Pancreas (tissue), 10 donors: ENCODE measurements around the gene CAPN2. TPM values are rescaled to one million over a fixed set of nuclear protein-coding genes. Genes with fewer than 3 reads are reported as not detected.

Source experiments
- ATAC-seq, 4 donors: fragments of 200-7000 bp; cut with Tn5 transposase; one replicate each; pipeline versions ENCODE4 v1.8.0 to v1.9.1; 2020; ENCODE audit warnings: mild to moderate bottlenecking in 4 of 4, moderate library complexity in 4 of 4
- DNase-seq, 6 donors: peaks; one replicate each; pipeline ENCODE4 v3.0.0-alpha.2; 2020
- FAIRE-seq: peaks from 2 replicates; lab custom pipeline; 2012; peaks lifted over from hg19 to GRCh38; lab: Jason Lieb, UNC
- H3K27ac ChIP-seq, 4 donors: fragments of 200-600 bp; sonication (generic); 1 replicate in 3 of 4; 2 replicates in 1 of 4; pipeline versions ENCODE4 v1.5.0 to v1.8.0; 2020
- H3K27me3 ChIP-seq, 4 donors: fragments of 200-600 bp; one replicate each; pipeline ENCODE4 v1.8.0; 2021
- H3K36me3 ChIP-seq, 3 donors: fragments of 200-600 bp; sonication (generic) in 1 of 3; one replicate each; pipeline versions ENCODE4 v1.5.0 to v1.8.0; 2020 to 2021
- H3K4me1 ChIP-seq, 3 donors: fragments of 200-600 bp; one replicate each; pipeline ENCODE4 v1.8.0; 2021
- H3K4me3 ChIP-seq, 4 donors: fragments of 200-600 bp; sonication (generic) in 2 of 4; one replicate each; pipeline versions ENCODE4 v1.5.0 to v1.8.0; 2020 to 2021
- H3K9me3 ChIP-seq, 4 donors: fragments of 200-600 bp; one replicate each; pipeline ENCODE4 v1.8.0; 2021
- CTCF ChIP-seq, 4 donors: fragments of 200-600 bp; sonication (generic) in 3 of 4; IDR thresholded peaks; one replicate each; pipeline versions ENCODE4 v1.5.0 to v1.8.0; 2021; ENCODE audit warnings: antibody characterized with exemption in 4 of 4
- WGBS, 2 donors: extraction: QIAGEN DNeasy Blood & Tissue Kit; methylation state at CpG; one replicate each; pipeline ENCODE4 v1.1.7; 2013; 5-methylcytosine and 5-hydroxymethylcytosine counted together
- intact Hi-C, 3 donors: fragments of 100-400 bp; cut with DNase I; formaldehyde crosslinking; loops; one replicate each; pipeline versions ENCODE4 v1.11.1 to v1.14.2; 2022
- polyA plus RNA-seq, 2 donors: library from polyadenylated mRNA; stranded (reverse); fragments of 200-250 nt; gene quantifications; one replicate each; pipeline ENCODE4 v1.2.3, GENCODE V29; 2013
- total RNA-seq, 6 donors: library from RNA; stranded (reverse); fragmentation: NEBNext Ultra II Directional in 4 of 6; extraction: Animal tissue kit (Norgen Biotek cat#: 25700) in 4 of 6; gene quantifications; one replicate each; pipeline versions ENCODE4 v1.2.1 to v1.2.4, GENCODE V29; 2021 to 2023
- donor health status: healthy with polysubstance abuse.
- donor health status: DM: no; HTN: no; CAD: no; lungs with moderate emphysema.
- donor health status: DM: no; HTN: no; CAD: no.
- donor health status: control.
- donor health status: control.
- donor health status: Bipolar disorder and iron deficiency.
- donor health status: DM: yes; HTN: yes; CAD: no.
- donor health status: DM: no; HTN: no; CAD: no.
- donor health status: DM: no; HTN: no; CAD: no.
- donor health status: DM: yes; HTN: yes; CAD: no.

The CAPN2 gene
- total and polyA plus RNA-seq, 8 donors, result 48.2 to 90.0 (median 55.7) TPM

GRCh38 chr1:223793716-223794115 is 81.4 kb downstream of the CAPN2 start:
- ATAC-seq (no peak), FAIRE-seq (no peak), DNase-seq (no peak)
- H3K36me3 ChIP-seq, result peaks cover 0 to 21% (median 2%) of the 10 kb centered on the region in 3 donors
- H3K27ac ChIP-seq, result no peak overlapping the region
- no peak overlapping the region for H3K4me3 ChIP-seq
- no peak for TF ChIP-seq CTCF (IDR thresholded peaks at IDR 0.05)
- no peaks in the 10 kb centered on the region for H3K27me3 ChIP-seq
- 69 to 78% methylated on average over 4 of the region's 4 CpGs for WGBS, 2 donors
- no peaks in the 10 kb centered on the region for H3K9me3 ChIP-seq
- no peaks in the 10 kb centered on the region for H3K4me1 ChIP-seq
- intact Hi-C loops, result no loop called here

- H3K27ac ChIP-seq, result no peak overlapping the region
- WGBS, 2 donors, result 82 to 84% methylated on average over 9 of the region's 9 CpGs
- H3K9me3 ChIP-seq, result no peaks in the 10 kb centered on the region
- FAIRE-seq, result no peak
- no peak for DNase-seq
- H3K36me3 ChIP-seq, result peaks cover 0 to 22% (median 2%) of the 10 kb centered on the region in 3 donors
- no peak for TF ChIP-seq CTCF (IDR thresholded peaks at IDR 0.05)
- intact Hi-C loops, result no loop called here
- no peaks in the 10 kb centered on the region for H3K27me3 ChIP-seq
- ATAC-seq, result no peak
- H3K4me1 ChIP-seq, result no peaks in the 10 kb centered on the region
- no peak overlapping the region for H3K4me3 ChIP-seq
Observed at GRCh38 chr1:223794136-223794880, 82.0 kb downstream of the CAPN2 start.

GRCh38 chr1:223796210-223796609 is 83.9 kb downstream of the CAPN2 start:
- no peak for TF ChIP-seq CTCF (IDR thresholded peaks at IDR 0.05)
- no peak for DNase-seq
- WGBS, 2 donors, result 95 to 96% methylated on average over 7 of the region's 7 CpGs
- Histone ChIP-seq H3K4me1 (no peaks in the 10 kb centered on the region), H3K4me3 (no peak overlapping the region), H3K36me3 (peaks cover 2 to 36% (median 6%) of the 10 kb centered on the region in 3 donors), H3K27me3 (no peaks in the 10 kb centered on the region), H3K9me3 (no peaks in the 10 kb centered on the region), H3K27ac (no peak overlapping the region)
- intact Hi-C loops, result no loop called here
- ATAC-seq, result no peak
- FAIRE-seq, result no peak

GRCh38 chr1:223802032-223802431 is 89.7 kb downstream of the CAPN2 start:
- Histone ChIP-seq H3K4me3 (no peak overlapping the region), H3K36me3 (peaks cover 0 to 50% (median 16%) of the 10 kb centered on the region in 3 donors), H3K4me1 (no peaks in the 10 kb centered on the region), H3K9me3 (no peaks in the 10 kb centered on the region), H3K27ac (no peak overlapping the region), H3K27me3 (no peaks in the 10 kb centered on the region)
- no peak for DNase-seq
- WGBS, 2 donors, result 90 to 92% methylated on average over 7 of the region's 7 CpGs
- no peak for ATAC-seq
- intact Hi-C loops, result no loop called here
- no peak for FAIRE-seq
- TF ChIP-seq CTCF (IDR thresholded peaks at IDR 0.05), result no peak

- TF ChIP-seq CTCF (IDR thresholded peaks at IDR 0.05), result no peak
- H3K9me3 ChIP-seq, result no peaks in the 10 kb centered on the region
- WGBS, 2 donors, result 86% methylated on average over 4 of the region's 4 CpGs
- H3K4me1 ChIP-seq, result no peaks in the 10 kb centered on the region
- DNase-seq (no peak), ATAC-seq (no peak), FAIRE-seq (no peak)
- H3K36me3 ChIP-seq, result peaks cover 0 to 49% (median 16%) of the 10 kb centered on the region in 3 donors
- H3K27me3 ChIP-seq, result no peaks in the 10 kb centered on the region
- H3K27ac ChIP-seq, result no peak overlapping the region
- no peak overlapping the region for H3K4me3 ChIP-seq
- intact Hi-C loops, result no loop called here
Observed at GRCh38 chr1:223802602-223803001, 90.3 kb downstream of the CAPN2 start.
